CD8-positive, alpha-beta memory T cell (primary cell): Measurements from ENCODE around the gene PFDN2. TPM values are rescaled to one million over a fixed set of nuclear protein-coding genes. Genes with fewer than 3 reads are reported as not detected.

ENCODE experiments used
- CTCF ChIA-PET: fragments of 350-600 bp; sonication (Branson Sonifier 250); formaldehyde crosslinking; loops from one replicate; lab custom pipeline; 2021; ENCODE audit warnings: antibody characterized with exemption; lab: Charles Lee
- POLR2A ChIA-PET: fragments of 350-600 bp; sonication (Branson Sonifier 250); formaldehyde crosslinking; loops from one replicate; lab custom pipeline; 2021; ENCODE audit warnings: antibody characterized with exemption; lab: Charles Lee
- DNase-seq, 5 donors: peaks; one replicate each; pipeline versions ENCODE4 v3.0.0 to v3.0.0-alpha.2; 2020 to 2022; ENCODE audit warnings: mixed read lengths in 1 of 5
- H3K27ac ChIP-seq: one replicate; pipeline ENCODE4 v1.7.0; 2013; ENCODE audit warnings: low read depth, mild to moderate bottlenecking, low read length, moderate library complexity
- H3K27me3 ChIP-seq: 2 replicates; pipeline ENCODE4 v1.7.0; 2013; ENCODE audit warnings: low read length, mild to moderate bottlenecking; ENCODE audit not compliant: insufficient read depth, poor library complexity, severe bottlenecking
- H3K36me3 ChIP-seq: 2 replicates; pipeline ENCODE4 v1.7.0; 2013; ENCODE audit warnings: mild to moderate bottlenecking, low read length, moderate library complexity; ENCODE audit not compliant: insufficient read depth
- H3K4me1 ChIP-seq: 2 replicates; pipeline ENCODE4 v1.7.0; 2013; ENCODE audit warnings: mild to moderate bottlenecking, low read length, moderate library complexity; ENCODE audit not compliant: insufficient read depth
- H3K4me3 ChIP-seq: 2 replicates; pipeline ENCODE4 v1.7.0; 2013; ENCODE audit warnings: mild to moderate bottlenecking, low read length
- H3K9me3 ChIP-seq: 2 replicates; pipeline ENCODE4 v1.7.0; 2013; ENCODE audit warnings: mild to moderate bottlenecking, low read length
- H3K27ac Mint-ChIP-seq, 8 donors: one replicate each; pipeline ENCODE4 v1.8.0; 2020 to 2021; ENCODE audit warnings: mixed read lengths in 8 of 8, mild to moderate bottlenecking in 6 of 8, inconsistent platforms in 3 of 8, moderate library complexity in 3 of 8
- H3K27me3 Mint-ChIP-seq, 2 donors: one replicate each; pipeline ENCODE4 v1.8.0; 2020 to 2021; ENCODE audit warnings: mixed read lengths in 2 of 2, mild to moderate bottlenecking in 1 of 2, moderate library complexity in 1 of 2
- H3K36me3 Mint-ChIP-seq, 3 donors: one replicate each; pipeline ENCODE4 v1.8.0; 2020 to 2021; ENCODE audit warnings: mixed read lengths in 3 of 3, inconsistent platforms in 1 of 3, mild to moderate bottlenecking in 1 of 3
- H3K4me1 Mint-ChIP-seq, 3 donors: one replicate each; pipeline ENCODE4 v1.8.0; 2020 to 2021; ENCODE audit warnings: mixed read lengths in 3 of 3, inconsistent platforms in 1 of 3, mild to moderate bottlenecking in 1 of 3
- H3K4me3 Mint-ChIP-seq, 7 donors: one replicate each; pipeline ENCODE4 v1.8.0; 2020 to 2021; ENCODE audit warnings: mixed read lengths in 7 of 7, mild to moderate bottlenecking in 6 of 7, moderate library complexity in 4 of 7, inconsistent platforms in 2 of 7
- H3K9me3 Mint-ChIP-seq, 5 donors: one replicate each; pipeline ENCODE4 v1.8.0; 2020 to 2022; ENCODE audit warnings: mixed read lengths in 5 of 5, mild to moderate bottlenecking in 3 of 5, moderate library complexity in 2 of 5, inconsistent platforms in 1 of 5
- polyA plus RNA-seq: library from polyadenylated mRNA; unstranded; fragments of 300-500 nt; fragmentation: Illumina TruSeq; gene quantifications from one replicate; pipeline ENCODE4 v1.2.3, GENCODE V29; 2021
- total RNA-seq, 2 experiments: library from RNA; stranded (reverse); gene quantifications; one replicate each; pipeline ENCODE4 v1.2.3, GENCODE V29; 2021

Gene PFDN2
- total and polyA plus RNA-seq, 3 experiments from 2014 or later = 96.4 to 142 (median 133) TPM

- no peak overlapping the region for H3K27ac ChIP-seq
- H3K9me3 ChIP-seq = no peaks in the 10 kb centered on the region
- H3K27me3 ChIP-seq = no peaks in the 10 kb centered on the region
- peak overlapping the region in 3 of 8 donors; percentile 14 to 85 (median 26) for H3K27ac Mint-ChIP-seq
- POLR2A ChIA-PET = interaction anchor here (0.6 to 1.0 kb wide), 3 partner anchors 8 to 98 kb away, joined by 3 to 7 read pairs (median 6); partner anchors contain the start of gene USF1
- H3K36me3 Mint-ChIP-seq = peaks cover 22 to 82% (median 26%) of the 10 kb centered on the region in 3 donors
- H3K27me3 Mint-ChIP-seq = peaks cover 0 to 1% of the 10 kb centered on the region in 2 donors
- no peak overlapping the region for H3K4me3 Mint-ChIP-seq
- CTCF ChIA-PET = interaction anchor here (1.0 to 1.2 kb wide), 3 partner anchors 13 to 65 kb away, joined by 3 to 4 read pairs (median 3); no protein-coding TSS in a partner anchor
- peaks cover 31 to 42% (median 33%) of the 10 kb centered on the region in 3 donors for H3K4me1 Mint-ChIP-seq
- DNase-seq = no peak
- peaks cover 18% of the 10 kb centered on the region for H3K4me1 ChIP-seq
- no peak overlapping the region for H3K4me3 ChIP-seq
- peaks cover 77% of the 10 kb centered on the region for H3K36me3 ChIP-seq
- H3K9me3 Mint-ChIP-seq = no peaks in the 10 kb centered on the region
These were observed 63.0 kb downstream of the PFDN2 start for GRCh38 chr1:161054805-161055204.

- H3K27ac Mint-ChIP-seq = peak overlapping the region in 7 of 8 donors; percentile 14 to 70 (median 46)
- no peak for DNase-seq
- Histone ChIP-seq H3K4me3 (no peak overlapping the region), H3K9me3 (no peaks in the 10 kb centered on the region), H3K4me1 (peaks cover 13% of the 10 kb centered on the region), H3K27ac (no peak overlapping the region), H3K27me3 (no peaks in the 10 kb centered on the region), H3K36me3 (peaks cover 77% of the 10 kb centered on the region)
- no peaks in the 10 kb centered on the region for H3K9me3 Mint-ChIP-seq
- peaks cover 18 to 82% (median 23%) of the 10 kb centered on the region in 3 donors for H3K36me3 Mint-ChIP-seq
- ChIA-PET CTCF (interaction anchor here (1.0 to 1.2 kb wide), 2 partner anchors 13 to 64 kb away, joined by 3 read pairs; no protein-coding TSS in a partner anchor), POLR2A (interaction anchor here (1.0 kb wide), 2 partner anchors 7 to 9 kb away, joined by 3 to 7 read pairs; partner anchors contain the start of gene USF1)
- H3K4me3 Mint-ChIP-seq = no peak overlapping the region
- peaks cover 25 to 36% (median 27%) of the 10 kb centered on the region in 3 donors for H3K4me1 Mint-ChIP-seq
- H3K27me3 Mint-ChIP-seq = peaks cover 0 to 1% of the 10 kb centered on the region in 2 donors
These were observed 63.6 kb downstream of the PFDN2 start for GRCh38 chr1:161054232-161054631.

- POLR2A ChIA-PET = interaction anchor here (0.6 kb wide), 1 partner anchor 55 kb away, joined by 8 read pairs; no protein-coding TSS in a partner anchor
- no peaks in the 10 kb centered on the region for H3K9me3 ChIP-seq
- peaks cover 28 to 43% (median 29%) of the 10 kb centered on the region in 3 donors for H3K4me1 Mint-ChIP-seq
- H3K4me1 ChIP-seq = peaks cover 13% of the 10 kb centered on the region
- peaks cover 17 to 93% (median 27%) of the 10 kb centered on the region in 3 donors for H3K36me3 Mint-ChIP-seq
- H3K27me3 Mint-ChIP-seq = peaks cover 0 to 1% of the 10 kb centered on the region in 2 donors
- no peak overlapping the region for H3K4me3 ChIP-seq
- CTCF ChIA-PET = interaction anchor here (0.9 kb wide), 1 partner anchor 19 kb away, joined by 3 read pairs; no protein-coding TSS in a partner anchor
- no peaks in the 10 kb centered on the region for H3K9me3 Mint-ChIP-seq
- H3K27me3 ChIP-seq = no peaks in the 10 kb centered on the region
- DNase-seq = no peak
- H3K4me3 Mint-ChIP-seq = peak overlapping the region in 1 of 7 donors; percentile 5
- H3K27ac ChIP-seq = no peak overlapping the region
- peaks cover 85% of the 10 kb centered on the region for H3K36me3 ChIP-seq
- H3K27ac Mint-ChIP-seq = peak overlapping the region in 7 of 8 donors; percentile 3 to 85 (median 52)
These were observed 64.9 kb downstream of the PFDN2 start for GRCh38 chr1:161052899-161053298.

- no peak overlapping the region for H3K4me3 Mint-ChIP-seq
- ChIA-PET POLR2A (interaction anchor here (0.7 kb wide), 2 partner anchors 14 to 61 kb away, joined by 3 read pairs; no protein-coding TSS in a partner anchor), CTCF (interaction anchor here (1.4 kb wide), 1 partner anchor 46 kb away, joined by 3 read pairs; no protein-coding TSS in a partner anchor)
- peaks cover 24 to 43% (median 27%) of the 10 kb centered on the region in 3 donors for H3K4me1 Mint-ChIP-seq
- H3K27ac Mint-ChIP-seq = no peak overlapping the region
- no peak for DNase-seq
- H3K36me3 Mint-ChIP-seq = peaks cover 17 to 89% (median 22%) of the 10 kb centered on the region in 3 donors
- Histone ChIP-seq H3K4me3 (no peak overlapping the region), H3K4me1 (peaks cover 11% of the 10 kb centered on the region), H3K27me3 (no peaks in the 10 kb centered on the region), H3K36me3 (peaks cover 73% of the 10 kb centered on the region), H3K9me3 (no peaks in the 10 kb centered on the region), H3K27ac (no peak overlapping the region)
- no peaks in the 10 kb centered on the region for H3K9me3 Mint-ChIP-seq
- no peaks in the 10 kb centered on the region for H3K27me3 Mint-ChIP-seq
These were observed 66.6 kb downstream of the PFDN2 start for GRCh38 chr1:161051219-161051618.

Other genes with a start within 250 kb of the PFDN2 start
- gene ITLN1, start 232.9 kb downstream of the PFDN2 start, total RNA-seq = not detected
- not detected for gene ITLN1, start 232.9 kb downstream of the PFDN2 start, polyA plus RNA-seq
- gene ITLN2, start 163.2 kb downstream of the PFDN2 start, total RNA-seq = not detected
- gene ITLN2, start 163.2 kb downstream of the PFDN2 start, polyA plus RNA-seq = not detected
- 10 to 100 TPM; 11.6 to 14.1 TPM for gene F11R, start 96.9 kb downstream of the PFDN2 start, total RNA-seq
- 18.3 TPM for gene F11R, start 96.9 kb downstream of the PFDN2 start, polyA plus RNA-seq
- 10 to 100 TPM; 40.2 to 46.1 TPM for gene TSTD1, start 79.1 kb downstream of the PFDN2 start, total RNA-seq
- 288 TPM for gene TSTD1, start 79.1 kb downstream of the PFDN2 start, polyA plus RNA-seq
- gene USF1, start 72.1 kb downstream of the PFDN2 start, total RNA-seq = 10 to 100 TPM; 63.3 to 67.7 TPM
- 6.7 TPM for gene USF1, start 72.1 kb downstream of the PFDN2 start, polyA plus RNA-seq
- gene ARHGAP30, start 48.1 kb downstream of the PFDN2 start, total RNA-seq = 100 to 1,000 TPM; 147 to 149 TPM
- gene ARHGAP30, start 48.1 kb downstream of the PFDN2 start, polyA plus RNA-seq = 213 TPM
- under 1 TPM; 0.09 TPM for gene NECTIN4, start 28.5 kb downstream of the PFDN2 start, total RNA-seq
- not detected for gene NECTIN4, start 28.5 kb downstream of the PFDN2 start, polyA plus RNA-seq
- under 1 TPM; 0.42 to 0.49 TPM for gene KLHDC9, start 19.7 kb downstream of the PFDN2 start, total RNA-seq
- not detected for gene KLHDC9, start 19.7 kb downstream of the PFDN2 start, polyA plus RNA-seq
- gene NIT1, start 68 bp upstream of the PFDN2 start, total RNA-seq = 10 to 100 TPM; 33.9 to 36.3 TPM
- 16.7 TPM for gene NIT1, start 68 bp upstream of the PFDN2 start, polyA plus RNA-seq
- 10 to 100 TPM; 41.0 to 41.9 TPM for gene DEDD, start 14.6 kb upstream of the PFDN2 start, total RNA-seq
- gene DEDD, start 14.6 kb upstream of the PFDN2 start, polyA plus RNA-seq = 30.0 TPM
- gene UFC1, start 35.9 kb upstream of the PFDN2 start, total RNA-seq = 100 to 1,000 TPM; 109 to 118 TPM
- 174 TPM for gene UFC1, start 35.9 kb upstream of the PFDN2 start, polyA plus RNA-seq
- gene USP21, start 41.5 kb upstream of the PFDN2 start, total RNA-seq = 10 to 100 TPM; 26.1 to 27.4 TPM
- gene USP21, start 41.5 kb upstream of the PFDN2 start, polyA plus RNA-seq = 28.3 TPM
- gene PPOX, start 48.4 kb upstream of the PFDN2 start, total RNA-seq = 10 to 100 TPM; 24.4 to 31.3 TPM
- gene PPOX, start 48.4 kb upstream of the PFDN2 start, polyA plus RNA-seq = 17.6 TPM
- 10 to 100 TPM; 59.4 to 60.9 TPM for gene B4GALT3, start 59.5 kb upstream of the PFDN2 start, total RNA-seq
- gene B4GALT3, start 59.5 kb upstream of the PFDN2 start, polyA plus RNA-seq = 58.9 TPM
- under 1 TPM; 0.37 to 0.58 TPM for gene ADAMTS4, start 81.0 kb upstream of the PFDN2 start, total RNA-seq
- 0.17 TPM for gene ADAMTS4, start 81.0 kb upstream of the PFDN2 start, polyA plus RNA-seq
- 10 to 100 TPM; 93.5 to 97.1 TPM for gene NDUFS2, start 84.3 kb upstream of the PFDN2 start, total RNA-seq
- 82.1 TPM for gene NDUFS2, start 84.3 kb upstream of the PFDN2 start, polyA plus RNA-seq
- 1 to 10 TPM; 4.1 to 5.1 TPM for gene FCER1G, start 97.3 kb upstream of the PFDN2 start, total RNA-seq
- gene FCER1G, start 97.3 kb upstream of the PFDN2 start, polyA plus RNA-seq = 19.0 TPM
- not detected for gene APOA2, start 105.6 kb upstream of the PFDN2 start, total RNA-seq
- not detected for gene APOA2, start 105.6 kb upstream of the PFDN2 start, polyA plus RNA-seq
- gene TOMM40L, start 108.0 kb upstream of the PFDN2 start, total RNA-seq = 10 to 100 TPM; 24.7 to 26.1 TPM
- gene TOMM40L, start 108.0 kb upstream of the PFDN2 start, polyA plus RNA-seq = 6.9 TPM
- gene NR1I3, start 120.2 kb upstream of the PFDN2 start, total RNA-seq = not detected
- gene NR1I3, start 120.2 kb upstream of the PFDN2 start, polyA plus RNA-seq = not detected
- not detected for gene PCP4L1, start 140.7 kb upstream of the PFDN2 start, total RNA-seq
- gene PCP4L1, start 140.7 kb upstream of the PFDN2 start, polyA plus RNA-seq = not detected
- 1 to 10 TPM; 1.8 to 1.9 TPM for gene MPZ, start 191.9 kb upstream of the PFDN2 start, total RNA-seq
- not detected for gene MPZ, start 191.9 kb upstream of the PFDN2 start, polyA plus RNA-seq
- 100 to 1,000 TPM; 226 to 232 TPM for gene SDHC, start 196.3 kb upstream of the PFDN2 start, total RNA-seq
- 199 TPM for gene SDHC, start 196.3 kb upstream of the PFDN2 start, polyA plus RNA-seq
- gene CFAP126, start 249.8 kb upstream of the PFDN2 start, total RNA-seq = not detected
- not detected for gene CFAP126, start 249.8 kb upstream of the PFDN2 start, polyA plus RNA-seq